Stimulated activated memory B cell treated with anti-CD40 and anti-IgM and Interleukin-4, amounts not matched to agents 10 μg/mL and 1 μg/mL and 100 μg/mL, for 72 hours (primary cell): ENCODE measurements around the gene PRKCI.
"Not testable (repeated sequence)": the region's sequence is repeated elsewhere in the genome, so short reads cannot be mapped to it uniquely, and the experiment has no call there.

Source experiments
- ATAC-seq: fragments of 150-1000 bp; cut with Tn5 transposase; 2 replicates; pipeline ENCODE4 v1.10.0; 2021
- H3K27ac Mint-ChIP-seq: one replicate; pipeline ENCODE4 v1.8.0; 2022; ENCODE audit warnings: mild to moderate bottlenecking, mixed read lengths
- H3K27me3 Mint-ChIP-seq: one replicate; pipeline ENCODE4 v1.8.0; 2022; ENCODE audit warnings: mixed read lengths
- H3K36me3 Mint-ChIP-seq: one replicate; pipeline ENCODE4 v1.8.0; 2022; ENCODE audit warnings: mixed read lengths
- H3K4me1 Mint-ChIP-seq: one replicate; pipeline ENCODE4 v1.8.0; 2022; ENCODE audit warnings: mixed read lengths
- H3K4me3 Mint-ChIP-seq: one replicate; pipeline ENCODE4 v1.8.0; 2022; ENCODE audit warnings: mild to moderate bottlenecking, moderate library complexity, mixed read lengths
- H3K9me3 Mint-ChIP-seq: one replicate; pipeline ENCODE4 v1.8.0; 2022; ENCODE audit warnings: mixed read lengths

Gene PRKCI

GRCh38 chr3:170302008-170302407 is 79.8 kb downstream of the PRKCI start:
- Mint-ChIP-seq H3K27me3 (no peaks in the 10 kb centered on the region), H3K27ac (no peak overlapping the region), H3K36me3 (no peaks in the 10 kb centered on the region), H3K4me1 (no peaks in the 10 kb centered on the region), H3K9me3 (no peaks in the 10 kb centered on the region), H3K4me3 (no peak overlapping the region)
- ATAC-seq = no peak

- peaks cover 8% of the 10 kb centered on the region for H3K4me1 Mint-ChIP-seq
- ATAC-seq = no peak
- H3K36me3 Mint-ChIP-seq = no peaks in the 10 kb centered on the region
- no peak overlapping the region for H3K4me3 Mint-ChIP-seq
- H3K27ac Mint-ChIP-seq = no peak overlapping the region
- H3K9me3 Mint-ChIP-seq = no peaks in the 10 kb centered on the region
- no peaks in the 10 kb centered on the region for H3K27me3 Mint-ChIP-seq
Observed at GRCh38 chr3:170306015-170306414, 83.8 kb downstream of the PRKCI start.

GRCh38 chr3:170307671-170308405 is 85.6 kb downstream of the PRKCI start:
- Mint-ChIP-seq H3K36me3 (no peaks in the 10 kb centered on the region), H3K9me3 (no peaks in the 10 kb centered on the region), H3K27me3 (no peaks in the 10 kb centered on the region), H3K4me1 (peaks cover 8% of the 10 kb centered on the region), H3K4me3 (no peak overlapping the region), H3K27ac (no peak overlapping the region)
- ATAC-seq = no peak

GRCh38 chr3:170309046-170309445 is 86.8 kb downstream of the PRKCI start:
- peaks cover 8% of the 10 kb centered on the region for H3K4me1 Mint-ChIP-seq
- H3K27me3 Mint-ChIP-seq = no peaks in the 10 kb centered on the region
- no peak for ATAC-seq
- no peak overlapping the region for H3K4me3 Mint-ChIP-seq
- H3K9me3 Mint-ChIP-seq = no peaks in the 10 kb centered on the region
- H3K27ac Mint-ChIP-seq = no peak overlapping the region
- H3K36me3 Mint-ChIP-seq = no peaks in the 10 kb centered on the region

- Mint-ChIP-seq H3K27me3 (no peaks in the 10 kb centered on the region), H3K36me3 (no peaks in the 10 kb centered on the region), H3K4me1 (peaks cover 5% of the 10 kb centered on the region), H3K27ac (no peak overlapping the region), H3K9me3 (no peaks in the 10 kb centered on the region), H3K4me3 (no peak overlapping the region)
- ATAC-seq = no peak
Observed at GRCh38 chr3:170317954-170318353, 95.7 kb downstream of the PRKCI start.

- H3K9me3 Mint-ChIP-seq = no peaks in the 10 kb centered on the region
Observed at GRCh38 chr3:170320461-170321121, 98.4 kb downstream of the PRKCI start.

GRCh38 chr3:170321321-170322034 is 99.3 kb downstream of the PRKCI start:
- Mint-ChIP-seq H3K4me3 (no peak overlapping the region), H3K4me1 (peaks cover 9% of the 10 kb centered on the region), H3K9me3 (no peaks in the 10 kb centered on the region), H3K27ac (no peak overlapping the region), H3K36me3 (no peaks in the 10 kb centered on the region), H3K27me3 (no peaks in the 10 kb centered on the region)
- ATAC-seq = no peak

More at GRCh38 chr3:170320461-170321121, 98.4 kb downstream of the PRKCI start:
- Mint-ChIP-seq H3K27me3 (no peaks in the 10 kb centered on the region), H3K4me3 (no peak overlapping the region), H3K27ac (no peak overlapping the region), H3K4me1 (peaks cover 5% of the 10 kb centered on the region), H3K36me3 (no peaks in the 10 kb centered on the region)
- no peak for ATAC-seq

- no peak overlapping the region for H3K27ac Mint-ChIP-seq
- no peaks in the 10 kb centered on the region for H3K36me3 Mint-ChIP-seq
- H3K27me3 Mint-ChIP-seq = no peaks in the 10 kb centered on the region
- no peak overlapping the region for H3K4me3 Mint-ChIP-seq
- no peak for ATAC-seq
- peaks cover 15% of the 10 kb centered on the region for H3K4me1 Mint-ChIP-seq
- no peaks in the 10 kb centered on the region for H3K9me3 Mint-ChIP-seq
Observed at GRCh38 chr3:170322566-170323269, 100.5 kb downstream of the PRKCI start.

GRCh38 chr3:170323331-170323730 is 101.1 kb downstream of the PRKCI start:
- H3K27me3 Mint-ChIP-seq = no peaks in the 10 kb centered on the region

GRCh38 chr3:170324962-170325361 is 102.7 kb downstream of the PRKCI start:
- H3K4me3 Mint-ChIP-seq = no peak overlapping the region
- H3K27ac Mint-ChIP-seq = no peak overlapping the region
- peaks cover 2% of the 10 kb centered on the region for H3K9me3 Mint-ChIP-seq
- ATAC-seq = no peak
- H3K27me3 Mint-ChIP-seq = no peaks in the 10 kb centered on the region
- no peaks in the 10 kb centered on the region for H3K36me3 Mint-ChIP-seq
- peaks cover 15% of the 10 kb centered on the region for H3K4me1 Mint-ChIP-seq

More at GRCh38 chr3:170323331-170323730, 101.1 kb downstream of the PRKCI start:
- Mint-ChIP-seq H3K4me3 (no peak overlapping the region), H3K36me3 (no peaks in the 10 kb centered on the region), H3K9me3 (peaks cover 2% of the 10 kb centered on the region), H3K27ac (no peak overlapping the region), H3K4me1 (peaks cover 15% of the 10 kb centered on the region)
- ATAC-seq = no peak

- no peak overlapping the region for H3K4me3 Mint-ChIP-seq
- peak overlapping the region; percentile 10 for H3K27ac Mint-ChIP-seq
- ATAC-seq = no peak
- no peaks in the 10 kb centered on the region for H3K36me3 Mint-ChIP-seq
- peaks cover 22% of the 10 kb centered on the region for H3K4me1 Mint-ChIP-seq
- H3K27me3 Mint-ChIP-seq = no peaks in the 10 kb centered on the region
- peaks cover 2% of the 10 kb centered on the region for H3K9me3 Mint-ChIP-seq
Observed at GRCh38 chr3:170327040-170327808, 105.0 kb downstream of the PRKCI start.

- not testable (repeated sequence) for H3K27ac Mint-ChIP-seq, ATAC-seq, H3K4me3 Mint-ChIP-seq, H3K36me3 Mint-ChIP-seq, H3K27me3 Mint-ChIP-seq, H3K9me3 Mint-ChIP-seq
- H3K4me1 Mint-ChIP-seq = peaks cover 22% of the 10 kb centered on the region
Observed at GRCh38 chr3:170327868-170328548, 105.8 kb downstream of the PRKCI start.

GRCh38 chr3:170330366-170330765 is 108.1 kb downstream of the PRKCI start:
- H3K27ac Mint-ChIP-seq = peak overlapping the region; percentile 52
- H3K4me3 Mint-ChIP-seq = no peak overlapping the region
- no peak for ATAC-seq
- H3K27me3 Mint-ChIP-seq = no peaks in the 10 kb centered on the region
- peaks cover 22% of the 10 kb centered on the region for H3K4me1 Mint-ChIP-seq
- H3K36me3 Mint-ChIP-seq = no peaks in the 10 kb centered on the region
- peaks cover 2% of the 10 kb centered on the region for H3K9me3 Mint-ChIP-seq

- H3K9me3 Mint-ChIP-seq = peaks cover 2% of the 10 kb centered on the region
- ATAC-seq = peak; percentile 65
- peak overlapping the region; percentile 52 for H3K27ac Mint-ChIP-seq
Observed at GRCh38 chr3:170331143-170331542, 108.9 kb downstream of the PRKCI start.

More at GRCh38 chr3:170331143-170331542, 108.9 kb downstream of the PRKCI start:
- Mint-ChIP-seq H3K4me3 (no peak overlapping the region), H3K4me1 (peaks cover 21% of the 10 kb centered on the region), H3K36me3 (no peaks in the 10 kb centered on the region), H3K27me3 (no peaks in the 10 kb centered on the region)
